ENCODE results near the gene TGFBR3. TPM values are rescaled to one million over a fixed set of nuclear protein-coding genes. Genes with fewer than 3 reads are reported as not detected.

Gene TGFBR3
- total RNA-seq, 1 donor from 2014 or later = 4.9 TPM

GRCh38 chr1:91866425-91866824, 19.5 kb downstream of the TGFBR3 start:
- H3K27me3 Mint-ChIP-seq = no peaks in the 10 kb centered on the region
- H3K27ac Mint-ChIP-seq = no peak overlapping the region
- H3K9me3 Mint-ChIP-seq (ENCODE audit: low read depth) = no peaks in the 10 kb centered on the region
- H3K36me3 Mint-ChIP-seq (ENCODE audit: insufficient read depth) = no peaks in the 10 kb centered on the region
- no peak for DNase-seq (ENCODE audit: low spot score, unreplicated experiment)
- no peak overlapping the region for H3K4me3 Mint-ChIP-seq (ENCODE audit: low read depth)
- no peaks in the 10 kb centered on the region for H3K4me1 Mint-ChIP-seq (ENCODE audit: low read depth)
- no peak for TF ChIP-seq CTCF (IDR thresholded peaks at IDR 0.05; ENCODE audit: unreplicated experiment)

GRCh38 chr1:91864017-91864700, 21.8 kb downstream of the TGFBR3 start:
- no peak for DNase-seq (ENCODE audit: low spot score, unreplicated experiment)
- H3K27ac Mint-ChIP-seq = no peak overlapping the region
- no peak overlapping the region for H3K4me3 Mint-ChIP-seq (ENCODE audit: low read depth)
- no peak for TF ChIP-seq CTCF (IDR thresholded peaks at IDR 0.05; ENCODE audit: unreplicated experiment)
- H3K4me1 Mint-ChIP-seq (ENCODE audit: low read depth) = no peaks in the 10 kb centered on the region
- no peaks in the 10 kb centered on the region for H3K27me3 Mint-ChIP-seq
- no peaks in the 10 kb centered on the region for H3K36me3 Mint-ChIP-seq (ENCODE audit: insufficient read depth)
- no peaks in the 10 kb centered on the region for H3K9me3 Mint-ChIP-seq (ENCODE audit: low read depth)

GRCh38 chr1:91863498-91863897, 22.5 kb downstream of the TGFBR3 start:
- Mint-ChIP-seq H3K4me3 (ENCODE audit: low read depth) (no peak overlapping the region), H3K36me3 (ENCODE audit: insufficient read depth) (no peaks in the 10 kb centered on the region), H3K4me1 (ENCODE audit: low read depth) (no peaks in the 10 kb centered on the region), H3K27ac (no peak overlapping the region), H3K27me3 (no peaks in the 10 kb centered on the region), H3K9me3 (ENCODE audit: low read depth) (no peaks in the 10 kb centered on the region)
- no peak for TF ChIP-seq CTCF (IDR thresholded peaks at IDR 0.05; ENCODE audit: unreplicated experiment)
- no peak for DNase-seq (ENCODE audit: low spot score, unreplicated experiment)

GRCh38 chr1:91862120-91862519, 23.8 kb downstream of the TGFBR3 start:
- Mint-ChIP-seq H3K9me3 (ENCODE audit: low read depth) (no peaks in the 10 kb centered on the region), H3K4me3 (ENCODE audit: low read depth) (no peak overlapping the region), H3K36me3 (ENCODE audit: insufficient read depth) (no peaks in the 10 kb centered on the region), H3K4me1 (ENCODE audit: low read depth) (no peaks in the 10 kb centered on the region), H3K27me3 (no peaks in the 10 kb centered on the region), H3K27ac (no peak overlapping the region)
- no peak for DNase-seq (ENCODE audit: low spot score, unreplicated experiment)
- no peak for TF ChIP-seq CTCF (IDR thresholded peaks at IDR 0.05; ENCODE audit: unreplicated experiment)

GRCh38 chr1:91857557-91858239, 28.3 kb downstream of the TGFBR3 start:
- Mint-ChIP-seq H3K9me3 (ENCODE audit: low read depth) (no peaks in the 10 kb centered on the region), H3K27me3 (no peaks in the 10 kb centered on the region), H3K4me1 (ENCODE audit: low read depth) (no peaks in the 10 kb centered on the region), H3K4me3 (ENCODE audit: low read depth) (no peak overlapping the region), H3K27ac (no peak overlapping the region), H3K36me3 (ENCODE audit: insufficient read depth) (no peaks in the 10 kb centered on the region)
- no peak for TF ChIP-seq CTCF (IDR thresholded peaks at IDR 0.05; ENCODE audit: unreplicated experiment)
- no peak for DNase-seq (ENCODE audit: low spot score, unreplicated experiment)

Measured in progenitor cell of endocrine pancreas (in vitro differentiated cells).